ENCODE measurements around the gene SCN1A.
"Not testable (repeated sequence)": the region's sequence is repeated elsewhere in the genome, so short reads cannot be mapped to it uniquely, and the experiment has no call there.

The SCN1A gene

DNA sequence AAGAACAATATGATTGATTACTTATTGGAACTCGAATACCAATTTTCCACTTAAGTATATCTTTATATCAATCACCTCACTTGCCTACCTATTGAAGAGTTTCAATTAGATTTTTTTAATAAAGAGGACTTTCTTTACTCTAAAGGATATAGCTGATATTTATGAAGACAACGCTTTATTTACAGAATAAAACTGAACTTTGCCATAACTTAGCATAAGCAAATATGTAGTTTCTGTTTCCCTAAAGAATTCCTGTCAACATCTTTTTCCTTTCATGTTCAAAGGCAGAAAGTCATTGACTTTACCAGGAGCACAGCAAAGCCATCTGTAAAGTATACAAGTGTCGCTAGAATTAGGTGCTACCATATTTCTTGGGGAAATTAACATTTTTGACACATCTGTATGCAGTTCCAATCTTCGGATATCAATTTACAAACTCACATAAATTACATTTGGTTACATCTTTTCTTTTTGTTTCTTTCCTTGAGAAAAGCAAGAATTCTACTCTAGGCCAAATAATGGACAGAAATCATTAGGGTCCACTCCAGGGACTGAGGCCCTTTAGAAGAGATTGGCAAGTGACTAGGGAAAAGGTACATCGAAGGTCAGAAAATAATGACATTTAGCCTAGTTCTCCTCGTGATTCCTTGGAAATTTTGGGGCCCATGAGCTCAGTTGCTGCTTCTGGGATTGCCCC, 7.5 kb upstream of the SCN1A start:
- no peak for DNase-seq (ENCODE audit: low read depth, low spot score)

GRCh38 chr2:166134252-166135151, 6.7 kb upstream of the SCN1A start:
- DNase-seq (ENCODE audit: low read depth, low spot score) = no peak

DNA sequence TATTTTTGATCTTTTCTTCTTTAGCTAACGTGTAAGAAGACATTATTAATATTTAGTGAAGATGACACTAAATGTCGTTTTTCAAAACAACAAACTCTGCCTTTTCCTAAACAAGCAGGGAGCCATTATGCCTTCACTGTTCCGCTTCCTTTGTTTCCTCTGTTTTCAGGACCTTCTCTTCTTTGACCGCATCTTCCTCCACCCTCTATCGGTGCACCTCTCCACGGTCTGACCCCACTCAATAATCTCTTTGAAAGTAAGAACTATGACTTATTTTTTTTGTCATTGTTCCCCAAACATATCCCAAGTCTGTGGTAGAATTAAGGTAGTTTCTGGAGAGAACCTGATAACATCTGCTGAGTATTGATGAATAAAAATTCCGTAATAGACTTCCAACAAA, 5.8 kb upstream of the SCN1A start:
- DNase-seq (ENCODE audit: low read depth, low spot score) = no peak

DNA sequence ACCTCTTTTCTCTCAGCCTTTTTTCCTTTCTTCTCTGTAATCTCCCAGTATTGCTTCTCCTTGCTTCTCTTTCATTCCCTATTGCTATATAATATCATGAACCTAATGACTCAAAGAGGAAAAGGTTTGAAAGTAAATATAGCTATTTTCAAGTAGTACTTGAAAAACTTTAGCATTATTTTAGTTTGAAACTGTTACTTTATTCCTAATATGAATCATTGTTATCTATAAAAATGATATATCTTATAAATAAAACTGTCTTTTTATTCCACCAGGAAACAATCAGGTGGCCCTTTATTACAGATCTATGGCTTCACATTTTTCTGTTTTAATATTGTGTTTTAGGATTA, 311 bp upstream of the SCN1A start:
- no peak for DNase-seq (ENCODE audit: low read depth, low spot score)

- no peak for DNase-seq (ENCODE audit: low read depth, low spot score)
These were observed 1.7 kb downstream of the SCN1A start for GRCh38 chr2:166126007-166126639.

DNA sequence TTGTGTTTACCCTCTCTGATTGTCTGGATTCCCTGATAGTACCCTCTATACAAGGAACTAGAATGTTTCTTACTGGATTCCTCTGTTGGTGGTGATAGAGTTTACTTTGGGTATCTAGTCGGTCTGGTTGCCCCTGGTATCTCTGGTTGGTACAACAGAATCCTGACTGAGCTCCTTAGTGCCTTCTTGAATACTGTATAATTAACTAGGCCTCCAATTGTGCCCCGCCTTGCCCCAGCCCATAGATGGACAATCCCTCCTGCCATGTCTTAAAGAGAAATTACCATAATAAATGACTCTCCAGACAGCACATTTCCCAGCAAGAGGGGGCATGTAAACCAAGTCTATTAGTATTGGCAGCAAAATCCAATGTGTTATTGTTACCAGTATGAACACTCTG, 2.3 kb downstream of the SCN1A start:
- no peak for DNase-seq (ENCODE audit: low read depth, low spot score)

DNA sequence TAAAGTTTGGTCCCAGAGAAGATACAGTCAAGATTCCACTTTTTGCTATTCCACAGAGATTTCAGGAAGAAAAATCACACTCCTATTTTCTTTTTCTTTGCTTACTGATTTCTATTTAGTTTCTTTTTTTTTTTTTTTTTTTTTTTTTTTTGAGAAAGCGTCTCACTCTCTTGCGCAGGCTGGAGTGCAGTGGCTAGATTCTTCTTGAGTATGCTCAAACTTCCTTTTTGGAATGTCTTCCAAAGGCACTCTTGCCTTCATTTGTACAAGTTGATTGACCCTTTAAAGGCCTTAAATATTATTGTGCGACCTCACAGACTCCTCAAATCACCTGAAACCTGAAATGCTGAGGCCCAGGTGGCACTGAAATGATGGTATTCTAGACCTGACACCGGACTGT, 9.6 kb downstream of the SCN1A start:
- DNase-seq (ENCODE audit: low read depth, low spot score) = no peak

DNA sequence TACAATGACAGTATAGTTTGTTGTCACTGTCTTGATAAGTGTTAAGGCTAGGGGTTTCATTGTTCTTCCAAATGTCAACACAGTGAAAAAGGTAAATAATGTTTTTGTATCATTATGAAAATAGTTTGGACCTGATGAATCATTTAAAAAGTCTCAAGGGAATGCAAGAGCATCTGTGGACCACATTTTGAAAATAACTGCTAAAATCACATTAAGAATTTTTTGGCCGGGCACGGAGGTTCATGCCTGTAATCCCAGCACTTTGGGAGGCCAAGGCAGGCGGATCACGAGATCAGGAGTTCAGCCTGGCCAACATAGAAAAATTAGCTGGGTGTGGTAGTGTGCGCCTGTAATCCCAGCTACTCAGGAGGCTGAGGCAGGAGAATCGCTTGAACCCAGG, 10.3 kb downstream of the SCN1A start:
- DNase-seq (ENCODE audit: low read depth, low spot score) = no peak

GRCh38 chr2:166115589-166115988, 12.2 kb downstream of the SCN1A start:
- no peak for DNase-seq (ENCODE audit: low read depth, low spot score)

- no peak for DNase-seq (ENCODE audit: low read depth, low spot score)
These were observed 15.6 kb downstream of the SCN1A start for GRCh38 chr2:166112193-166112605.

DNA sequence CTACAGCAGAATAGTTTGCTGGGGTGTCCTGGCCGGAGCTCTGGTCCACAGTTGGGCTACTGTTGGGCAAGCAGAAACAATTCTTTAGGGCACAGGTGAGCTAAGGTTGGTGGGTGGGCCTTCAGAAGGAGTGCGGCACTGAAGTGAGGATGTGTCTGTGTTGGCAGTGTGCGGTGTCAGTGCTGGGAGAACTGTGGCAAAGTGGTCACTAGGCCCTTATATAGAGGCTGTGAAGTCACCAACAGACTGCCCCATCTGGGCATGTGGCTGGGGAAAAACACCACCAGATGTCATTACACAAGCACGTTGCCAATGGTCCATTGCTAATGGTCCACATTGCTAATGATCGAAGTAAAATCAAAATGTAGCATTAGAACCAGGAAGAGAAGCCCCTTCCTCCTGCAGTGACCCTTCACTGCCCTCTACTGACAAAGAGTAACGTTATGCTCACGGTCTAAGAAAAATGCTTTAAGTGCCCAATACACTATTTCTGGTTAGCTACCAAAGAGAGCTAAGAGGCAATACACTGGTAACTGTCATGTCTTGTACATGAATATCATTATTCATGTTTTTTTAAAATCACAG, 21.3 kb downstream of the SCN1A start:
- no peak for DNase-seq (ENCODE audit: low read depth, low spot score)

DNA sequence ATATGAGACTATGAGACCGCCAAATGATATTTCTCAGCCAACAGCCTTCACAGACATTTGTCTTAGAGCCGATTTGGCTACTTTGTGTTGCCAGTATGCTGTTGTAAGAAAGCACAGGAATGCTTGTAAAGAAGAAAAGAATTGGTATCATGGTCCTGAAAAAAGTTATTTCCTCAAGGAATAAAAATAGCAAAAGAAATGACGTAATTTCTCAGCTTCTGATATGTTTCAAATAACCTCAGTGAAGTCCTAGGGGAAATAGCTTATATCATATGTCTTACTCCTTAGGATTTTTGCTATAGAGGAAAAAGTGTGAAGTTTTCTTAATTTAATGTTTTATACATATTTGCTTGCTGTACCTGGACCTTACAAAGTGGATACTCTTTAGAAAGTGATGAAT, 23.0 kb downstream of the SCN1A start:
- DNase-seq (ENCODE audit: low read depth, low spot score) = no peak

DNA sequence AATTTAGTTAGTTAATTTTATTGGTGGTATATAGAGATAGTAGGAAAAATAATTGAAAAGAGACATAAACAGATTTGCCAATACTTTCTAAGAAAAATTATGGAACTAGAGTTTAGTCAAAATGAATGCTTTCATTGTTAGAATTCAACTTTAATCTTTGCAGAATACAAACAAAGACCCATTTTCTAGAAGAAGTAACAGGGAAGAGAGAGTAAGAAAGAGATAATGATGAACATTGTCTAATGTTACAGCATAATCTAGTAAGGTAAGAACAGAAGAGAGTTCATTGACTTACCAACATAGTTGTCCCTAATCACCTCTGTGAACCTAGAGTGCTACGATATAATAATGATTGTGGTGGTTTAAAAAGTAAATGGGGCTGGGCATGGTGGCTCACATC, 23.7 kb downstream of the SCN1A start:
- no peak for DNase-seq (ENCODE audit: low read depth, low spot score)

DNA sequence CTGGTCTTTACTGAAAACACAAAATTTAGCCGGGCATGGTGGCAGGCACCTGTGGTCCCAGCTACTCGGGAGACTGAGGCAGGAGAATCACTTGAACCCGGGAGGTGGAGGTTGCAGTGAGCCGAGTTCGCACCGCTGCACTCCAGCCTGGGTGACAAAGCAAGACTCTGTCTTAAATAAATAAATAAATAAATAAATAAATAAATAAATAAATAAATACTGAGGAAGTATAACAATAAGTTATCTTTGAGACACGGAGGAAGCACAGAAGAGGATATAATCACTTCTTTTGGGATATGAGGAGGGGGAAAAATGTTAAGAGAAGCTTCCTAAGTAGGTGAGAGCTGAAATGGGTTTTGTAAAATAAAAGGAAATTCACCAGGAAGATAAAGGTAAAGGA, 24.5 kb downstream of the SCN1A start:
- not testable (repeated sequence) for DNase-seq (ENCODE audit: low read depth, low spot score)

- no peak for DNase-seq (ENCODE audit: low read depth, low spot score)
These were observed 33.5 kb downstream of the SCN1A start for GRCh38 chr2:166094325-166094724.

DNA sequence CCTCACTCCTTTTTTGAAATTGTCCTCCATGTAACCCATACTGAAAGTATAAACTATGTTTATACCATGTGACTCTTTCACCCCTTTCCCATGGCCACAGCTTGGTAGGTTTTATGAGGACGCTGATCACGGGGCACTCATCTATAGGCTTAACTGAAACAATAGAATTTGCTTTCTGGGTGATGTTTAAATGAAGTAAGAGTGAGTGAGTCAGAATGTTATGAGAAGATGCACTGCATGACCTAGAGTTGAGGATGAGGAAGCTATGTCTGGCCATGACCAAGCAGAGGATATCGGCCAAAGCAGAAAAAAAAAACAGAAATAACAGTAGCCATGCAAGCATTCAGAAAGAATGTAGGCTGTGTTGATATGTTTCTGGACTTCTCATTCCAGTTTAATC, 34.9 kb downstream of the SCN1A start:
- DNase-seq (ENCODE audit: low read depth, low spot score) = no peak

DNA sequence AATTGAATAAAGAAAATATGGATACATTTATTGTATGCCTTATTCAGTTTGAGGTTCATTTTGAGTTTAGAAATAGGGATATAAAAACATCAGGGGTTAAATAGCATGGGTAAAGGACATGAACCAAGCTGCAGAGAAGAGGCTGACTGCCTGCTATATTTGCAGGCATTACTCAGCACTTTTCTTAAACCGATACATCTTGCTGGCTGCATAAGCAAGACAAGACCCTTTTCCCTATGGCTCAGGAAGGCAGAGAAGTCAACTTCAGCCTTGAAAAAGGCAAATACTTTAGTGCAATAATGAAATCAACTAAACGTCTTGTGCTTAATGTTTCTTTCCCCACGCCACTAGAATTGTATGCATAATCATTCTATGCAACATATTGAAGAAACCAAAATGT, 36.4 kb downstream of the SCN1A start:
- DNase-seq (ENCODE audit: low read depth, low spot score) = no peak

DNA sequence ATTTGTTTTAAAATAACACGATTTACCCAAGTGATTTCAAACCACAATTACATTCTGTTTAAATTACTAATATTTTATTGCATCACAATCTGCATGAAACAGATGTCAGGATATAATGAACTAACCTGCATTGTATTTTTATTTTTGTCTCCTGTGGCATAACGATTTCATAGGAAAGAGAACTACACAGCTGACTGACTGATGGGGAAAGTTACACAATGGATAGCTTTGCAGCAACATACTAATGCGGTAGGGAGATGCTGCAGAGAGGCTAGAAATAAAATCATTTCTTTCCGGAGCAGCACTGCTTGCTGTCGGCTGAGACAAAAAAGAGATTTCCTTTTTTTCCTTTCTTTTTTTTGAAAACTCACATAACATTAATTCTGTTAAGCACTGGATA, 36.9 kb downstream of the SCN1A start:
- DNase-seq (ENCODE audit: low read depth, low spot score) = no peak

DNA sequence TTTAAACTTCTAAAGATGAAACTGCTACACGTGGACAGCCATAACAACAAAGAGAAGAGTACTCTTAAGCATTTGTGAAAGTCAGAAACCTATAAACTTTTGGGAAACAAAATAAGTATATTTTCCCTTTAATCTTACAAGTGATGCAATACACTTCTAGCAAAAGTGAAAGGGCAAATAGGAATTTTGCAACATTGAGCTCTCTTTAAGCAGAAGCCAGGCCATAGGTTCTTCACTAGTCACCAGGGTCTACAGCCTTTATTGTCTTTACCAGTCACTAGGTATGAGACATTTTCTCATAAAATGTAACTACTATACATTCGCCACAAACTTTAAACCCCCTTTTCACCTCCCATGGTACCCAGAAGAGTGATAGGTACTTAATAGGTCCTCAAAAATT, 37.5 kb downstream of the SCN1A start:
- DNase-seq (ENCODE audit: low read depth, low spot score) = no peak

GRCh38 chr2:166088634-166089033, 39.2 kb downstream of the SCN1A start:
- DNase-seq (ENCODE audit: low read depth, low spot score) = no peak

DNA sequence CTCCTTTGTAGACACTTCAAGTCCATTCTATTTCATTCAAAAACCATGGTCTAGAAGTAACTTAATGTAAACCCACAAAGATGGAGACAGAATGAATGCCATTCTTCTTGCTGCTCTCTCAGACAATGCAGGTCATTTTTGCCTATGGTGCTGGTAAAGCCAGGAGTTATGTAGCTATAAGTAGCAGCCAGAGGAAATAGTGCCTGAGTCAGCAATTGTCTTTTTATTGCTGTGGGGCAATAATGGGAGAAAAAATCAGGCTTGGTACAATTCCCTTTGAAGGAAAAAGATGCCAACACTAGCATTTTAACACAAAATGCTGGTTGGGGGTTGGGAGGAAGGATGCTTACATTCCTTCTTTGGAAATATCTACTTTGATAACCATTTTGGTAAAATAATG, 43.5 kb downstream of the SCN1A start:
- no peak for DNase-seq (ENCODE audit: low read depth, low spot score)

- no peak for DNase-seq (ENCODE audit: low read depth, low spot score)
These were observed 45.1 kb downstream of the SCN1A start for GRCh38 chr2:166082736-166083135.

Data from activated CD4-positive, CD25-positive, alpha-beta regulatory T cell treated with anti-CD3 and anti-CD28 coated beads, Interleukin-2, amount 50 U/mL, for 16 hours (primary cell).